ENCODE measurements around the gene GALK2.

DNA sequence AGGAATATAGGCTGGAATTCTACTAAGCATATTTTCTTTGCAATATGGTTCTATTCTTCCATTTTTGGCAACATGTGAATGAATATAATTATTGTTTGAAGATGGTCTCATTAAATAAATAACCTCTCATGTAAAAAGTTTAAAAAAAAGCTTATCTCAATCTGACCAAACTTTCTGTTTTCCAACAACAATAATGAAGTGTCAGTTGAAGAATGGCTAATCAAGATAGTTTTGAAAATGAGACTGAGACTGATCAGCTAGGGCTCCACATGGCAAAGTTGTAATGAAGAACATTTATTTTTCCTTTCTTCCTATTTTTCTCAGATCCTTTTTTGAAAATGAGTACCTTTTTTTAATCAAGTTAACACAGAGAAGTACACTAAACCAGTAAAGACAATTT, 117.4 kb downstream of the GALK2 start:
- TF ChIP-seq, protein P1, sequence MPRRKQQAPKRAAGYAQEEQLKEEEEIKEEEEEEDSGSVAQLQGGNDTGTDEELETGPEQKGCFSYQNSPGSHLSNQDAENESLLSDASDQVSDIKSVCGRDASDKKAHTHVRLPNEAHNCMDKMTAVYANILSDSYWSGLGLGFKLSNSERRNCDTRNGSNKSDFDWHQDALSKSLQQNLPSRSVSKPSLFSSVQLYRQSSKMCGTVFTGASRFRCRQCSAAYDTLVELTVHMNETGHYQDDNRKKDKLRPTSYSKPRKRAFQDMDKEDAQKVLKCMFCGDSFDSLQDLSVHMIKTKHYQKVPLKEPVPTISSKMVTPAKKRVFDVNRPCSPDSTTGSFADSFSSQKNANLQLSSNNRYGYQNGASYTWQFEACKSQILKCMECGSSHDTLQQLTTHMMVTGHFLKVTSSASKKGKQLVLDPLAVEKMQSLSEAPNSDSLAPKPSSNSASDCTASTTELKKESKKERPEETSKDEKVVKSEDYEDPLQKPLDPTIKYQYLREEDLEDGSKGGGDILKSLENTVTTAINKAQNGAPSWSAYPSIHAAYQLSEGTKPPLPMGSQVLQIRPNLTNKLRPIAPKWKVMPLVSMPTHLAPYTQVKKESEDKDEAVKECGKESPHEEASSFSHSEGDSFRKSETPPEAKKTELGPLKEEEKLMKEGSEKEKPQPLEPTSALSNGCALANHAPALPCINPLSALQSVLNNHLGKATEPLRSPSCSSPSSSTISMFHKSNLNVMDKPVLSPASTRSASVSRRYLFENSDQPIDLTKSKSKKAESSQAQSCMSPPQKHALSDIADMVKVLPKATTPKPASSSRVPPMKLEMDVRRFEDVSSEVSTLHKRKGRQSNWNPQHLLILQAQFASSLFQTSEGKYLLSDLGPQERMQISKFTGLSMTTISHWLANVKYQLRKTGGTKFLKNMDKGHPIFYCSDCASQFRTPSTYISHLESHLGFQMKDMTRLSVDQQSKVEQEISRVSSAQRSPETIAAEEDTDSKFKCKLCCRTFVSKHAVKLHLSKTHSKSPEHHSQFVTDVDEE (CRISPR knock-in tag; IDR thresholded peaks at IDR 0.05), result no peak
- TF ChIP-seq, protein P2, sequence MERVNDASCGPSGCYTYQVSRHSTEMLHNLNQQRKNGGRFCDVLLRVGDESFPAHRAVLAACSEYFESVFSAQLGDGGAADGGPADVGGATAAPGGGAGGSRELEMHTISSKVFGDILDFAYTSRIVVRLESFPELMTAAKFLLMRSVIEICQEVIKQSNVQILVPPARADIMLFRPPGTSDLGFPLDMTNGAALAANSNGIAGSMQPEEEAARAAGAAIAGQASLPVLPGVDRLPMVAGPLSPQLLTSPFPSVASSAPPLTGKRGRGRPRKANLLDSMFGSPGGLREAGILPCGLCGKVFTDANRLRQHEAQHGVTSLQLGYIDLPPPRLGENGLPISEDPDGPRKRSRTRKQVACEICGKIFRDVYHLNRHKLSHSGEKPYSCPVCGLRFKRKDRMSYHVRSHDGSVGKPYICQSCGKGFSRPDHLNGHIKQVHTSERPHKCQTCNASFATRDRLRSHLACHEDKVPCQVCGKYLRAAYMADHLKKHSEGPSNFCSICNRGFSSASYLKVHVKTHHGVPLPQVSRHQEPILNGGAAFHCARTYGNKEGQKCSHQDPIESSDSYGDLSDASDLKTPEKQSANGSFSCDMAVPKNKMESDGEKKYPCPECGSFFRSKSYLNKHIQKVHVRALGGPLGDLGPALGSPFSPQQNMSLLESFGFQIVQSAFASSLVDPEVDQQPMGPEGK (CRISPR knock-in tag; IDR thresholded peaks at IDR 0.05; ENCODE audit: borderline replicate concordance), result no peak
- TF ChIP-seq ZC3H10 (CRISPR knock-in tag; IDR thresholded peaks at IDR 0.05) (no peak), ZFP30 (CRISPR knock-in tag; IDR thresholded peaks at IDR 0.05) (no peak)

Measured in SK-N-SH treated with all-trans-retinoic acid at 6 μM for 48 hours (cell line).